ENCODE results near the gene PAOX. TPM values are rescaled to one million over a fixed set of nuclear protein-coding genes. Genes with fewer than 3 reads are reported as not detected.
"Not testable (repeated sequence)": the region's sequence is repeated elsewhere in the genome, so short reads cannot be mapped to it uniquely, and the experiment has no call there.

The PAOX gene
- total and polyA plus RNA-seq, 9 of the 15 experiments (the other 6 are each of a cell fraction or from before 2014, with no cell fraction given) = 0.80 to 6.4 (median 2.6) TPM

DNA sequence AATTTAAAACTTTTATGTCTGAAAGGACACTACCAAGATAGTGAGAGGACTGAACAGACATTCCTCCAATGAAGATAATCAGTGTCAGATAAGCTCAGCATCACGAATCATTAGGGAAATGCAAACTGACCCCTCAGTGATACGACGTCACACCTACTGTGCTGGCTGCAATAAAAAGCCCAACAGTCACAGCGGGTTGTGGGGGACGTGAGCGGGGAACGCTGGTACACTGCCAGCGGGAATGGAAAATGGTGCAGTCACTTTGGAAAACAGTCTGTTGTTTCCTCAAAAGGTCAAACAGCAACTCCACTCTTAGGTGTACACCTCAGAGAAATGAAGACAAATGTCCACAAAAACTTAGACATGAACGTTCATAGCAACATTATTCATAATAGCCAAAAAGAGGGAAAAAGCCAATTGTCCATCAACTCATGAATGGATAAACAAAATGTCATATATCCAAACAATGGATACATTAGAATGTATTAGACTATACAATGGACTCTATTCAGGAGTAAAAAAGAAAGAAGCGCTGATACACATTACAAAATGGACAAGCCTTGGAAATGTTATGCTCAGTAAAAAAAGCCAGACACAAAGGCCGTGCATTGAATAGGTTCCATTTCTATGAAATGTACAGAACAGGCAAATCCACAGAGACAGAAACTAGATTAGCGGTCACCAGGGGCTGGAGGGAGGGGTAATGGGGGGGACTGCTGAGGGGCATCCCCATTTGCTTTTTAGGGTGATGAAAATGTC, 3.5 kb upstream of the PAOX start:
- no peaks in the 10 kb centered on the region for H3K9me1 ChIP-seq (ENCODE audit: control insufficient read depth, insufficient read depth, low read length)
- H4K20me1 ChIP-seq (replicated peaks; ENCODE audit: control insufficient read depth, insufficient read depth, low read length) = no peaks in the 10 kb centered on the region
- DNase-seq (ENCODE audit: extremely low read depth in 1 of 4, low spot score in 3 of 4) (no peak), FAIRE-seq (no peak), ATAC-seq (no peak)
- H3K27ac ChIP-seq (ENCODE audit: extremely low read depth, low read depth, low read length) = no peak overlapping the region
- H3K4me1 ChIP-seq (replicated peaks in 1 of 2; ENCODE audit: control insufficient read depth in 2 of 2, insufficient read depth in 2 of 2, low read length in 2 of 2) = peaks cover 7 to 45% of the 10 kb centered on the region in 2 experiments; a peak in 3 of 5 replicates
- 33% methylated on average over 11 of the region's 12 CpGs for WGBS (ENCODE audit: insufficient coverage, low coverage, missing lambda C conversion rate)
- TF ChIP-seq, protein P1, sequence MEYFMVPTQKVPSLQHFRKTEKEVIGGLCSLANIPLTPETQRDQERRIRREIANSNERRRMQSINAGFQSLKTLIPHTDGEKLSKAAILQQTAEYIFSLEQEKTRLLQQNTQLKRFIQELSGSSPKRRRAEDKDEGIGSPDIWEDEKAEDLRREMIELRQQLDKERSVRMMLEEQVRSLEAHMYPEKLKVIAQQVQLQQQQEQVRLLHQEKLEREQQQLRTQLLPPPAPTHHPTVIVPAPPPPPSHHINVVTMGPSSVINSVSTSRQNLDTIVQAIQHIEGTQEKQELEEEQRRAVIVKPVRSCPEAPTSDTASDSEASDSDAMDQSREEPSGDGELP (CRISPR knock-in tag; IDR thresholded peaks at IDR 0.05; ENCODE audit: borderline replicate concordance) = no peak
- TF ChIP-seq CREM (IDR thresholded peaks at IDR 0.05; ENCODE audit: low read depth) = 0 out of 2 replicates have a peak, but pooled peaks have one; percentile 30
- H3K4me3 ChIP-seq = no peak overlapping the region
- peaks cover 8% of the 10 kb centered on the region; the same call in 1 of the 3 replicates for H3K36me3 ChIP-seq (ENCODE audit: control insufficient read depth, insufficient read depth, low read length)
- intact Hi-C loops (cut with micrococcal nuclease) = no loop called here
- BruUV-seq (replicated peaks) = no TSS peak
- in situ Hi-C loops (cut with MboI) = no loop called here
- H3K9ac ChIP-seq (ENCODE audit: insufficient read depth in 1 of 2, low read depth in 2 of 2, low read length in 2 of 2) = no peak overlapping the region
- H3K4me2 ChIP-seq (ENCODE audit: insufficient read depth, low read length) = no peak overlapping the region; the same call in 1 of the 2 replicates
- H3K79me2 ChIP-seq (ENCODE audit: control insufficient read depth, insufficient read depth, low read length) = peaks cover 9% of the 10 kb centered on the region
- ChIA-PET POLR2A (interaction anchor here (1.1 kb wide), 1 partner anchor 14 kb away, joined by 3 read pairs; no protein-coding TSS in a partner anchor), CTCF (ENCODE audit: low intra/inter-chr PET ratio) (no interaction called here)
- no peaks in the 10 kb centered on the region for H3K9me3 ChIP-seq (replicated peaks; ENCODE audit: control insufficient read depth, insufficient read depth, low read depth, low read length)
- peak overlapping the region; percentile 48 for H2AFZ ChIP-seq (ENCODE audit: low read depth, low read length)
- no peaks in the 10 kb centered on the region for H3K27me3 ChIP-seq (ENCODE audit: control insufficient read depth in 2 of 2, insufficient read depth in 2 of 2, low read length in 2 of 2)

DNA sequence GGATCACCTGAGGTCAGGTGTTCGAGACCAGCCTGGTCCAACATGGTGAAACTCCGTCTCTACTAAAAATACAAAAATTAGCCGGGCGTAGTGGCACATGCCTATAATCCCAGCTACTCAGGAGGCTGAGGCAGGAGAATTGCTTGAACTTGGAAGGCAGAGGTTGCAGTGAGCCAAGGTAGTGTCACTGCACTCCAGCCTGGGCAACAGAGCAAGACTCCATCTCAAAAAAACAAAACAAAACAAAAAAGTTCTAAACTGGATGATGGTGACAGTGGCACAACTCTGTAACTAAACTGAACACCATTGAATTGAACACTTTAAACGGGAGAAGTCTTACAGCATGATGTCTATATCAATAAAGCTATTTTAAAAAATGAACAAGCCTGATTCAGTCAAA, 2.9 kb upstream of the PAOX start:
- H3K4me3 ChIP-seq; H3K79me2 ChIP-seq (ENCODE audit: control insufficient read depth, insufficient read depth, low read length); H3K36me3 ChIP-seq (ENCODE audit: control insufficient read depth, insufficient read depth, low read length); H3K4me2 ChIP-seq (ENCODE audit: insufficient read depth, low read length); H3K9me1 ChIP-seq (ENCODE audit: control insufficient read depth, insufficient read depth, low read length); H3K9ac ChIP-seq (ENCODE audit: insufficient read depth in 1 of 2, low read depth in 2 of 2, low read length in 2 of 2); in situ Hi-C loops (cut with MboI); DNase-seq (ENCODE audit: extremely low read depth in 1 of 4, low spot score in 3 of 4); H3K9me3 ChIP-seq (replicated peaks; ENCODE audit: control insufficient read depth, insufficient read depth, low read depth, low read length); BruUV-seq (replicated peaks); H3K27ac ChIP-seq (ENCODE audit: extremely low read depth, low read depth, low read length); CTCF ChIA-PET (ENCODE audit: low intra/inter-chr PET ratio); intact Hi-C loops (cut with micrococcal nuclease); H4K20me1 ChIP-seq (replicated peaks; ENCODE audit: control insufficient read depth, insufficient read depth, low read length); ATAC-seq; H2AFZ ChIP-seq (ENCODE audit: low read depth, low read length); FAIRE-seq; H3K27me3 ChIP-seq (ENCODE audit: control insufficient read depth in 2 of 2, insufficient read depth in 2 of 2, low read length in 2 of 2): not testable (repeated sequence)
- WGBS (ENCODE audit: insufficient coverage, low coverage, missing lambda C conversion rate) = 60% methylated on average over 3 of the region's 5 CpGs
- POLR2A ChIA-PET = interaction anchor here (1.1 to 1.5 kb wide), 2 partner anchors 13 to 15 kb away, joined by 3 read pairs; no protein-coding TSS in a partner anchor
- H3K4me1 ChIP-seq (replicated peaks in 1 of 2; ENCODE audit: control insufficient read depth in 2 of 2, insufficient read depth in 2 of 2, low read length in 2 of 2) = peaks cover 7 to 47% of the 10 kb centered on the region in 2 experiments; a peak in 3 of 5 replicates
- peak; percentile 65 for TF ChIP-seq ZNF121 (CRISPR knock-in tag; conservative IDR thresholded peaks at IDR 0.05)

Measured in K562 (cell line).